MCF 10A (cell line): ENCODE data around the gene EDN3. TPM values are rescaled to one million over a fixed set of nuclear protein-coding genes. Genes with fewer than 3 reads are reported as not detected.
"Not testable (repeated sequence)": the region's sequence is repeated elsewhere in the genome, so short reads cannot be mapped to it uniquely, and the experiment has no call there.

Experiments
- BruUV-seq: library from RNA; stranded (reverse); fragments of 400-500 nt; replicated peaks from 2 replicates; lab custom pipeline; 2021; lab: Mats Ljungman, UMichigan
- CTCF ChIA-PET: fragments of 300-600 bp; sonication (Branson Sonifier 250); formaldehyde crosslinking; extraction: SDS; loops from one replicate; lab custom pipeline; 2021; ENCODE audit warnings: antibody characterized with exemption, inconsistent platforms; lab: Yijun Ruan, JAX
- POLR2A ChIA-PET: fragments of 300-600, 350-650 bp; sonication (Branson Sonifier 250); formaldehyde crosslinking; extraction: SDS; loops from one replicate; lab custom pipeline; 2020; ENCODE audit warnings: antibody characterized with exemption, inconsistent platforms; lab: Yijun Ruan, JAX
- DNase-seq: peaks from one replicate; pipeline ENCODE4 v3.0.0-alpha.2; 2018; ENCODE audit not compliant: unreplicated experiment
- H3K27ac Mint-ChIP-seq: one replicate; pipeline ENCODE4 v1.8.0; 2022; ENCODE audit warnings: mild to moderate bottlenecking, low read depth, mixed read lengths; ENCODE audit not compliant: unreplicated experiment
- H3K27me3 Mint-ChIP-seq: one replicate; pipeline ENCODE4 v1.8.0; 2022; ENCODE audit warnings: mixed read lengths; ENCODE audit not compliant: insufficient read depth, unreplicated experiment
- H3K36me3 Mint-ChIP-seq: one replicate; pipeline ENCODE4 v1.8.0; 2022; ENCODE audit warnings: mild to moderate bottlenecking, moderate library complexity, mixed read lengths; ENCODE audit not compliant: insufficient read depth, unreplicated experiment
- H3K4me1 Mint-ChIP-seq: one replicate; pipeline ENCODE4 v1.8.0; 2022; ENCODE audit warnings: mixed read lengths; ENCODE audit not compliant: insufficient read depth, unreplicated experiment
- H3K4me3 Mint-ChIP-seq: one replicate; pipeline ENCODE4 v1.8.0; 2022; ENCODE audit warnings: mild to moderate bottlenecking, moderate library complexity, mixed read lengths; ENCODE audit not compliant: unreplicated experiment
- H3K9me3 Mint-ChIP-seq: one replicate; pipeline ENCODE4 v1.8.0; 2022; ENCODE audit warnings: mixed read lengths; ENCODE audit not compliant: unreplicated experiment
- intact Hi-C: fragments of 100-400 bp; cut with micrococcal nuclease; formaldehyde crosslinking; loops from 2 replicates; pipeline ENCODE4 v1.14.1; 2022
- total RNA-seq: library from RNA; stranded (reverse); gene quantifications from 2 replicates; pipeline ENCODE4 v1.2.3, GENCODE V29; 2022
- TF ChIP-seq, protein P1 (sequence below): fragments of 200-600 bp; IDR thresholded peaks from one replicate; pipeline ENCODE4 v1.8.0; 2022; ENCODE audit warnings: antibody characterized with exemption, mild to moderate bottlenecking; ENCODE audit not compliant: unreplicated experiment

Gene EDN3
- total RNA-seq, 1 experiment from 2014 or later: not detected

DNA sequence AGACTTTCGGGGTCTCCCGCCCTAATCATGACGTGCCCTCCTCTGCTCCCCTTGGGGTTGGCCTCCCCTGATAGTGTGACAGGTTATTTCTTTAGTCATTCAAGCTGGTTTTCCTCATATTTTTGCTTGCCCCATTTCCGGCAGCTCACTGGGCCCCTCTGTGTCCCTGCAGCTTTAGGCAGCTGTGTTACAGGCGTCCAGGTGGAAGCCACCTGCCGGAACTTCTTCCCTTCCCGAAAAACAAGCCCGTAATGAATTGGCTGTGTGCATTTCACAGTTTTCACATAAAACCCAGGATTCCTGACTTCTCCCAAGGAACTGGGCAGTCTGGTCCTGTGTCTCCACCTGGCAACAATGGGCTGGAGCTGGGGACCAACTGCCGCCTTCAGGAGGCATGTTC, 52.6 kb downstream of the EDN3 start:
- no TSS peak for BruUV-seq
- Mint-ChIP-seq H3K9me3 (no peaks in the 10 kb centered on the region), H3K4me3 (no peak overlapping the region), H3K27me3 (no peaks in the 10 kb centered on the region), H3K27ac (no peak overlapping the region), H3K36me3 (no peaks in the 10 kb centered on the region), H3K4me1 (no peaks in the 10 kb centered on the region)
- no peak for DNase-seq
- TF ChIP-seq, protein P1, sequence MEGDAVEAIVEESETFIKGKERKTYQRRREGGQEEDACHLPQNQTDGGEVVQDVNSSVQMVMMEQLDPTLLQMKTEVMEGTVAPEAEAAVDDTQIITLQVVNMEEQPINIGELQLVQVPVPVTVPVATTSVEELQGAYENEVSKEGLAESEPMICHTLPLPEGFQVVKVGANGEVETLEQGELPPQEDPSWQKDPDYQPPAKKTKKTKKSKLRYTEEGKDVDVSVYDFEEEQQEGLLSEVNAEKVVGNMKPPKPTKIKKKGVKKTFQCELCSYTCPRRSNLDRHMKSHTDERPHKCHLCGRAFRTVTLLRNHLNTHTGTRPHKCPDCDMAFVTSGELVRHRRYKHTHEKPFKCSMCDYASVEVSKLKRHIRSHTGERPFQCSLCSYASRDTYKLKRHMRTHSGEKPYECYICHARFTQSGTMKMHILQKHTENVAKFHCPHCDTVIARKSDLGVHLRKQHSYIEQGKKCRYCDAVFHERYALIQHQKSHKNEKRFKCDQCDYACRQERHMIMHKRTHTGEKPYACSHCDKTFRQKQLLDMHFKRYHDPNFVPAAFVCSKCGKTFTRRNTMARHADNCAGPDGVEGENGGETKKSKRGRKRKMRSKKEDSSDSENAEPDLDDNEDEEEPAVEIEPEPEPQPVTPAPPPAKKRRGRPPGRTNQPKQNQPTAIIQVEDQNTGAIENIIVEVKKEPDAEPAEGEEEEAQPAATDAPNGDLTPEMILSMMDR: no peak
- ChIA-PET POLR2A (no interaction called here), CTCF (interaction anchor here (0.7 to 1.1 kb wide), 2 partner anchors 51 to 712 kb away, joined by 3 read pairs; no protein-coding TSS in a partner anchor)
- intact Hi-C loops: no loop called here

DNA sequence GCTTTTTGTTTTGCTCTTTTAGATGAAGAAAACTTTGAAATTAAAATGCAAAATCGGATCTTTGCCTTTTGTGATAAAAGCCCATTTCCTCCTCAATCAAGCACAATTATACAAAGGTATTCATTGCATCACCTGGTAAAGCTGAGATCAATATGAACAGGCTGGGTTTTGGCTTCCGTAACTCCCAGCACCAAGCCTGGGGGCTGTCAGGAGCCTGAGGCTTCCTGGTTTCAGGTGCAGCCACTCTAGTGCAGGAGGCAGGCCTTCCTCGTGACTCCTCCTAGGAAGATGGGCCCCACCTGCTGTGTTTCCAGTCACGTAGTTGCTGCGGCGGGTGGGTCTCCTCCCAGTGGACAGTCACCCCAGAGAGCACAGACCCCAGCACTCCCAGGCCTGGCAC, 54.0 kb downstream of the EDN3 start:
- BruUV-seq: no TSS peak
- ChIA-PET CTCF (interaction anchor here (0.6 to 0.7 kb wide), 2 partner anchors 59 to 217 kb away, joined by 3 to 4 read pairs; no protein-coding TSS in a partner anchor), POLR2A (no interaction called here)
- no peaks in the 10 kb centered on the region for H3K27me3 Mint-ChIP-seq
- H3K9me3 Mint-ChIP-seq: no peaks in the 10 kb centered on the region
- H3K27ac Mint-ChIP-seq: peak overlapping the region; percentile 25
- TF ChIP-seq, protein P1: no peak
- H3K36me3 Mint-ChIP-seq: no peaks in the 10 kb centered on the region
- no peak for DNase-seq
- H3K4me3 Mint-ChIP-seq: no peak overlapping the region
- H3K4me1 Mint-ChIP-seq: no peaks in the 10 kb centered on the region
- intact Hi-C loops: no loop called here

DNA sequence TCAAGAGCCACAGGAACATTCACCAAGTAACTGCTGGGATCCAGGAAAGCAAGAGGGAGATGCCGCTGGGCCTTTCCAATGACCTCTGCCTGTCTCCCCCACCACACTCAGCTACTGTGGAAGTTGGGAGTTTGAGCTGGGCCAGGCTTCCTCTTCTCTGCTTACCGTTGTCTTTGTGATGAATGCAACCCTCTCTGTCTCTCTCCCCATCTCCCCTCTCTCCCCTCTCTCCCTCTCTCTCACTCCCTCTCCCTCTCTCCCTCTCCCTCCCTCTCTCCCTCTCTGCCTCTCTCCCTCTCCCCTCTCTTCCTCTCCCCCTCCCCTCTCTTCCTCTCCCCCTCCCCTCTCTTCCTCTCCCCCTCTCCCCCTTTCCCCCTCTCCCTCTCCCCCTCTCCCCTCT, 54.8 kb downstream of the EDN3 start:
- H3K4me3 Mint-ChIP-seq: no peak overlapping the region
- H3K27ac Mint-ChIP-seq: peak overlapping the region; percentile 25
- ChIA-PET CTCF (interaction anchor here (0.7 kb wide), 1 partner anchor 60 kb away, joined by 3 read pairs; no protein-coding TSS in a partner anchor), POLR2A (no interaction called here)
- no peaks in the 10 kb centered on the region for H3K36me3 Mint-ChIP-seq
- no peaks in the 10 kb centered on the region for H3K4me1 Mint-ChIP-seq
- DNase-seq: no peak
- BruUV-seq: no TSS peak
- no peaks in the 10 kb centered on the region for H3K9me3 Mint-ChIP-seq
- intact Hi-C loops: no loop called here
- H3K27me3 Mint-ChIP-seq: peaks cover 5% of the 10 kb centered on the region
- TF ChIP-seq, protein P1: no peak

DNA sequence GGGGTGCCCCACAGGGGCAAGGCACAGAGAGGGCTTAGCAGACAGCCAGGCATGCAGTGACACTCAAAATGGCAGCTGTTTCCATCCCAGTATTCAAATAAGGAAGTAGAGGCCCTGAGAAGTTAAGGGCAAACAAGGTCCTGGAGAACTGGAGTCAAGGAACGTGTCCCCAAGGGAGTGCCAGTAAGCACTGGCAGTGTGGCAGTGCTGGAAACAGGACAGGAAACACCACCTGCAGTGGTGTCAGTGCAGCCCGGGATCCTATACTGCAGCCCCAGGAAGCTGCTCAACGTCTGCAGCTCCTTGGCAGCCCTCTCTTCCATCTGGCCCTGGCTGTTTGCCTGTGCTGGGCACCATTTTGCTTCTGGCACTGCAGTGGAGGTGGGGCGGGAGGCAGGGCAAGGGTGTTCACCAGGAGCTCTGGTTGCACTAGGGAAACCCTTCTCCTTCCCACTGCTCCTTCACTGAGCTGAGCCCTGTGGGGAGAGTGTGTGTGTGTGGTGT, 56.3 kb downstream of the EDN3 start:
- Mint-ChIP-seq H3K36me3 (no peaks in the 10 kb centered on the region), H3K27ac (no peak overlapping the region), H3K27me3 (peaks cover 20% of the 10 kb centered on the region), H3K9me3 (no peaks in the 10 kb centered on the region), H3K4me1 (no peaks in the 10 kb centered on the region), H3K4me3 (no peak overlapping the region)
- intact Hi-C loops: no loop called here
- no peak for DNase-seq
- ChIA-PET CTCF (interaction anchor here (0.6 to 0.7 kb wide), 2 partner anchors 91 to 239 kb away, joined by 3 to 5 read pairs; no protein-coding TSS in a partner anchor), POLR2A (no interaction called here)
- no TSS peak for BruUV-seq
- TF ChIP-seq, protein P1: no peak

DNA sequence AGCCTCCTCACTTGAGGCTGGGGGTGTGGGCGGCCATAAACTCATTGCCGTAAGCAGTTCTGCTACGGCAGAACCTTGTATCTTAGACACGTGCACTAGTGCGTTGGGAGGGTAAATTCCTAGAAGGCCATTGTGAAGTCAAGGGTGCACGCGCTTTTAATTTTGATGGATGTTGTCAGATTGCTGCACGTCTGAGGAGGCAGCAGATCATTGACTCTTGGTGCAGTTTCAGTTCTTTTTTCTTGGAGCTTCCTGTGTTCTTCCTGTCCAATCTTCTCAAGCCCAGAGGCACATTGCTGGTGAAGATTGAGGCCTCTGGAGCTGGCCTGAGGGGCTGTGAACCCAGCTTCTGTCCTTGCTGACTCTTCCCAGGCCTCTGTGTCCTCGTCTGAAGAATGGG, 58.4 kb downstream of the EDN3 start:
- BruUV-seq, H3K4me1 Mint-ChIP-seq, CTCF ChIA-PET, POLR2A ChIA-PET, intact Hi-C loops, H3K4me3 Mint-ChIP-seq, H3K27ac Mint-ChIP-seq, H3K36me3 Mint-ChIP-seq, DNase-seq, H3K9me3 Mint-ChIP-seq: not testable (repeated sequence)
- peaks cover 35% of the 10 kb centered on the region for H3K27me3 Mint-ChIP-seq
